Activated naive CD8-positive, alpha-beta T cell treated with anti-CD3 and anti-CD28 coated beads, Interleukin-2, amount 10 ng/mL, durations not matched to agents 7 days and 5 days (primary cell): ENCODE results near the gene BCL2L1. TPM values are rescaled to one million over a fixed set of nuclear protein-coding genes. Genes with fewer than 3 reads are reported as not detected.
"Not testable (repeated sequence)": the region's sequence is repeated elsewhere in the genome, so short reads cannot be mapped to it uniquely, and the experiment has no call there.

Source experiments
- ATAC-seq: fragments of 150-1000 bp; cut with Tn5 transposase; one replicate; pipeline ENCODE4 v1.10.0; 2021; ENCODE audit warnings: low read depth, moderate library complexity
- POLR2A ChIA-PET: fragments of 350-600 bp; sonication (Branson Sonifier 250); formaldehyde crosslinking; loops from one replicate; lab custom pipeline; 2021; ENCODE audit warnings: antibody characterized with exemption; lab: Charles Lee
- DNase-seq: peaks from one replicate; pipeline ENCODE4 v3.0.0; 2021
- H3K27ac Mint-ChIP-seq: one replicate; pipeline ENCODE4 v1.8.0; 2022; ENCODE audit warnings: mild to moderate bottlenecking, mixed read lengths
- H3K27me3 Mint-ChIP-seq: one replicate; pipeline ENCODE4 v1.8.0; 2022; ENCODE audit warnings: mild to moderate bottlenecking, moderate library complexity, mixed read lengths
- H3K36me3 Mint-ChIP-seq: one replicate; pipeline ENCODE4 v1.8.0; 2021; ENCODE audit warnings: mild to moderate bottlenecking, mixed read lengths
- H3K4me1 Mint-ChIP-seq: one replicate; pipeline ENCODE4 v1.8.0; 2021; ENCODE audit warnings: mixed read lengths
- H3K4me3 Mint-ChIP-seq: one replicate; pipeline ENCODE4 v1.8.0; 2022; ENCODE audit warnings: mild to moderate bottlenecking, moderate library complexity, mixed read lengths
- H3K9me3 Mint-ChIP-seq: one replicate; pipeline ENCODE4 v1.8.0; 2021; ENCODE audit warnings: mixed read lengths
- total RNA-seq, 2 experiments: library from RNA; stranded (reverse); gene quantifications; one replicate each; pipeline ENCODE4 v1.2.3, GENCODE V29; 2021

Gene BCL2L1
- total RNA-seq, 2 experiments from 2014 or later: 61.7 to 64.5 TPM

DNA sequence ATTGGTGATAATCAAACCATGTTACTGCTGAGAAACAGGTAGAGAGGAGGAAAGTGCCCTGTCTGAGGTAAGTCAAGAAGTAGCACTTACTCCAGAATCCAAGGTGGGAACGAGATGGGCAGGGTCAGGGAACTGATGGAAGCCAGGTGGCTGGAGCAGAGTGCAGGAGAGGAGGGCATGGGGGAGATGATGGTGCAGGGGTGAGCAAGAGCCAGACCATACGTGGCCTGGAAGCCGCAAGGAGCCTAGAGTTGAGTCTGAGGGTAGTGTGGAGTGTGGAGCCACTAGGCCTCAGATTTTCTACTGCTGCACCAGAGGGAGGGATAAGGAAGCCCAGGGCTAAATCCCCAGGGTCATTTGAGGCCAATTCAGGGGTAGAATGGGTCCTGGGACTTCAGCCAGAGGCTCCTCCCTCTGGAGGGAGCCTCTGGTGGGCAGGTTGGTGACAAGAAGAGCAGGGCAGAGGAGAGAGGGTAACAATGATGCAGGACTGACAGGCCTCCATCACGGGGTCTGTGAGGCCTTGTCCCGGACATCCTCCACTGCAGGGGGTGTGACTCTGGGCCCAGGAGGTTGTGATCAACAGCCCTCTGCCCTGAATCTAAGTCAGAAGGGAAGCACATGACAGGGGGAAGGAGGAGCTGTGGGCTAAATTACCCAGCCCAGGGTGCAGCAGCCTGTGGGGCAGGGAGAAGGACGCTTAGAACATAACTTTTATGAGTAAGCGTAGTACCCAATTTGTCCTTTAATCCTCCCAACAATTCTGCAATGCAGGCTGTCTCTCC, 56.2 kb downstream of the BCL2L1 start:
- peak; percentile 94 for ATAC-seq

GRCh38 chr20:31665753-31666152, 56.9 kb downstream of the BCL2L1 start:
- ATAC-seq: no peak
- peaks cover 69% of the 10 kb centered on the region for H3K4me1 Mint-ChIP-seq
- POLR2A ChIA-PET: interaction anchor here (1.0 to 3.1 kb wide), 6 partner anchors 9 to 57 kb away, joined by 4 to 19 read pairs (median 8); partner anchors contain the start of gene BCL2L1
- peak overlapping the region; percentile 96 for H3K27ac Mint-ChIP-seq
- no peaks in the 10 kb centered on the region for H3K27me3 Mint-ChIP-seq
- peaks cover 45% of the 10 kb centered on the region for H3K36me3 Mint-ChIP-seq
- no peaks in the 10 kb centered on the region for H3K9me3 Mint-ChIP-seq
- no peak for DNase-seq
- no peak overlapping the region for H3K4me3 Mint-ChIP-seq

More for the DNA sequence above, 56.2 kb downstream of the BCL2L1 start:
- H3K36me3 Mint-ChIP-seq: peaks cover 48% of the 10 kb centered on the region
- H3K27ac Mint-ChIP-seq: peak overlapping the region; percentile 96
- POLR2A ChIA-PET: interaction anchor here (0.6 to 3.1 kb wide), 8 partner anchors 8 to 57 kb away, joined by 3 to 19 read pairs (median 5); partner anchors contain the start of gene BCL2L1
- H3K4me1 Mint-ChIP-seq: peaks cover 69% of the 10 kb centered on the region
- no peaks in the 10 kb centered on the region for H3K9me3 Mint-ChIP-seq
- peak overlapping the region; percentile 74 for H3K4me3 Mint-ChIP-seq
- DNase-seq: peak; percentile 62
- H3K27me3 Mint-ChIP-seq: no peaks in the 10 kb centered on the region

DNA sequence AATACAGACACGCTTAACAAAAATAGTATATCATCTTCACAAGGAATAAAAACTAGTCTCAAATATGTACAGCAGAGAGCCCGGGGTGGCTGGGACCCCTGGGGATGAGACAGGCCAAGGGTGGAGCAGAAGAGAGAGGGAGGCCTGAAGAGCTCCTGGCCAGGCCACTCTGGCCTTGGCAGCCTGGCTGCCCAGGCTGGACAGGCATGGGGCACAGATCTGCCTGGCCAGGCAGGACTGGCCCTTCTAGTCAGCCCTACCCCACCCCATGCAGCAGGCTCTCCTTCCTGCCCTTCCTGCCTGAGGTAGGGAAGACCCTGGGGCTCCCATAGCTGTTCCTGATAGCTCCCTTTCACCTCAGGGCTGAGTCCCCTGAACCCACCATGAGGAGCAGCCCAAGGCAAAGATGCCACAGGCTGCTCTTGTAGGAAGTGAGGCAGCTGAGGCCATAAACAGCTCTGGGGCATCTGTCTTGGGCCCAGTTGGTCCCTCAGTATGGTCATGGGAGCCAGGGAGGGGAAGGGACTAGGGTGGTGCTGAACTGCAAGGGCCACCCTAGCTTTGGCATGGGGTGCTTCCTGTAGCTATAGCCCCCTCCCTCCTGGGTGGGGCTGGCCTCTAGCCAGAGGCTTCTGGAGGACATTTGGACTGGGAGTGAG, 57.8 kb downstream of the BCL2L1 start:
- Mint-ChIP-seq H3K27ac (peak overlapping the region; percentile 96), H3K4me3 (no peak overlapping the region), H3K4me1 (peaks cover 63% of the 10 kb centered on the region), H3K36me3 (peaks cover 43% of the 10 kb centered on the region), H3K9me3 (no peaks in the 10 kb centered on the region), H3K27me3 (no peaks in the 10 kb centered on the region)
- POLR2A ChIA-PET: interaction anchor here (1.0 to 3.1 kb wide), 6 partner anchors 10 to 58 kb away, joined by 4 to 19 read pairs (median 10); partner anchors contain the start of gene BCL2L1
- no peak for DNase-seq
- ATAC-seq: no peak

DNA sequence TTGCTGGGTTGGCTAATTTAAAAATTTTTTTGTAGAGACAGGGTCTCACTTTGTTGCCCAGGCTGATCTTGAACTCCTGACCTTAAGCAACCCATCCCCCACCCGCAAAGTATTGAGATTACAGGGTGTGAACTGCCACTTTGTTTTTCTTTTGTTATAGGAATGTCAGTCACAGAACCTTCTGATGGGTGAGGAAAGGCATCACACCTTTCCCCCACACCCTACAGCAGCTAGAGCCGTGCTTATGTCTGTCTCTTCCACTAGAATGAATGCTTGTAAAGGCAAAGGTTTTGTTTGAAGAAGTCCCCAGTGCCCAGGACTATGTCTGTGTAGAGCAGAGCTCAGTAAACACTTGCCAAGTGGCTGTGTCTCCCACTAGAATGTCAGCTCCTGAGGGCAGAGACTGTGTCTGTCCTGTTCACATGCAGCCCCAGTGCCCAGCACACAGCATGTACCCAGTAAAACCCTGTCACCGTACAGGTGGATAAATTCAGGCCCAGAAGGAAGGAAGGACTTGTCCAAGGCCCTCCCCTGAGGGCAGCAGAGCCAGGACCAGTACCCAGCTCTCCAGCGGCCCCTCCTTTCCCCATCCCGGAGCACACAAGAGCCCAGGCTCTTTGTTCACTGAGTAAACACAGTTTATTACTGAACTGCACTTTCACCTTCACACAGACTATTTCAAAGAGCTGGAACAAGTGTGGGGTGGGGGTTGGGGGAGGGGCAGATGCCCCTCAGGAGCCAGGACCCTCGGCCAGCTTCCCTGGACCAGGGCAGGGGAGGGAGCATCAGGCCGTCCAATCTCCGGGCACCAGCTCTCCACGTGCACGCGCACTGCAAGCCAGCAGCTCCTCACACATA, 58.6 kb downstream of the BCL2L1 start:
- H3K27ac Mint-ChIP-seq: peak overlapping the region; percentile 96
- no peaks in the 10 kb centered on the region for H3K27me3 Mint-ChIP-seq
- peaks cover 36% of the 10 kb centered on the region for H3K36me3 Mint-ChIP-seq
- no peaks in the 10 kb centered on the region for H3K9me3 Mint-ChIP-seq
- DNase-seq (no peak), ATAC-seq (no peak)
- H3K4me3 Mint-ChIP-seq: no peak overlapping the region
- peaks cover 56% of the 10 kb centered on the region for H3K4me1 Mint-ChIP-seq
- POLR2A ChIA-PET: interaction anchor here (1.0 to 3.1 kb wide), 5 partner anchors 11 to 59 kb away, joined by 6 to 19 read pairs (median 10); partner anchors contain the start of gene BCL2L1

GRCh38 chr20:31663524-31663837, 59.2 kb downstream of the BCL2L1 start:
- POLR2A ChIA-PET: interaction anchor here (0.7 to 3.1 kb wide), 5 partner anchors 11 to 60 kb away, joined by 3 to 19 read pairs (median 10); partner anchors contain the start of gene BCL2L1
- Mint-ChIP-seq H3K27ac (peak overlapping the region; percentile 79), H3K36me3 (peaks cover 35% of the 10 kb centered on the region), H3K4me1 (peaks cover 55% of the 10 kb centered on the region), H3K4me3 (no peak overlapping the region), H3K27me3 (no peaks in the 10 kb centered on the region), H3K9me3 (no peaks in the 10 kb centered on the region)
- DNase-seq (no peak), ATAC-seq (no peak)

GRCh38 chr20:31662372-31662854, 60.3 kb downstream of the BCL2L1 start:
- Mint-ChIP-seq H3K27ac (peak overlapping the region; percentile 87), H3K36me3 (peaks cover 27% of the 10 kb centered on the region), H3K9me3 (no peaks in the 10 kb centered on the region), H3K27me3 (no peaks in the 10 kb centered on the region), H3K4me3 (peak overlapping the region; percentile 84), H3K4me1 (peaks cover 47% of the 10 kb centered on the region)
- POLR2A ChIA-PET: interaction anchor here (1.2 to 4.0 kb wide), 9 partner anchors 13 to 58 kb away, joined by 4 to 149 read pairs (median 6); partner anchors contain the start of gene BCL2L1
- ATAC-seq (no peak), DNase-seq (no peak)

- Mint-ChIP-seq H3K4me3 (peak overlapping the region; percentile 84), H3K4me1 (peaks cover 42% of the 10 kb centered on the region), H3K9me3 (no peaks in the 10 kb centered on the region), H3K36me3 (peaks cover 23% of the 10 kb centered on the region), H3K27me3 (no peaks in the 10 kb centered on the region), H3K27ac (peak overlapping the region; percentile 87)
- ATAC-seq (peak; percentile 73), DNase-seq (peak; percentile 86)
- POLR2A ChIA-PET: interaction anchor here (0.8 to 4.0 kb wide), 11 partner anchors 13 to 89 kb away, joined by 3 to 149 read pairs (median 6); partner anchors contain the start of gene BCL2L1
Observed at GRCh38 chr20:31661625-31662371, 60.9 kb downstream of the BCL2L1 start.

GRCh38 chr20:31654534-31654933, 68.1 kb downstream of the BCL2L1 start:
- Mint-ChIP-seq H3K9me3 (no peaks in the 10 kb centered on the region), H3K36me3 (peaks cover 2% of the 10 kb centered on the region), H3K27ac (no peak overlapping the region), H3K4me3 (no peak overlapping the region), H3K27me3 (peaks cover 29% of the 10 kb centered on the region), H3K4me1 (peaks cover 2% of the 10 kb centered on the region)
- DNase-seq (no peak), ATAC-seq (no peak)
- POLR2A ChIA-PET: interaction anchor here (0.7 kb wide), 1 partner anchor 85 kb away, joined by 3 read pairs; the partner anchor contains the start of gene TPX2

DNA sequence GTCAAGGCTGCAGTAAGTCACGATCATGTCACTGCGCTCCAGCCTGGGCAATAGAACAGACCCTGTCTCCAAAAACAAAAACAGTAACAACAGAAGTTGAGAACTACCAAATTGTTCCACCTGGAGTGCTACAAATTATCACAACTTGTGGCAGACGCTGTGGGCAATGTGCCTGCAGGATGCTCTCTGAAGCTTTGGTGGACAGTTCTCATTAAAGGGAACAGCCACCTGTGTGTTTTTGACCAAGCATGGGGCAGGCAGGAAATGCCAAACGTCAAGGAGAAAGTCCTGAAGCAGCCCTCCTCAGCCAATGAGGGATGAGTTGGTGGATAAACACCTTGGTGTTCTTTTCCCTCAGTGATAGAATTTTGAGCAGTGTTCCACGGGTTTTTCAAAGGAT, 69.1 kb downstream of the BCL2L1 start:
- Mint-ChIP-seq H3K4me1 (no peaks in the 10 kb centered on the region), H3K27me3 (peaks cover 31% of the 10 kb centered on the region), H3K36me3 (no peaks in the 10 kb centered on the region), H3K4me3 (no peak overlapping the region), H3K27ac (no peak overlapping the region), H3K9me3 (no peaks in the 10 kb centered on the region)
- no peak for ATAC-seq
- DNase-seq: no peak
- POLR2A ChIA-PET: interaction anchor here (1.2 kb wide), 1 partner anchor 70 kb away, joined by 3 read pairs; the partner anchor contains the start of gene BCL2L1

GRCh38 chr20:31652917-31653396, 69.7 kb downstream of the BCL2L1 start:
- Mint-ChIP-seq H3K27ac (no peak overlapping the region), H3K4me1 (no peaks in the 10 kb centered on the region), H3K9me3 (no peaks in the 10 kb centered on the region), H3K27me3 (peaks cover 37% of the 10 kb centered on the region), H3K36me3 (no peaks in the 10 kb centered on the region), H3K4me3 (no peak overlapping the region)
- DNase-seq: no peak
- POLR2A ChIA-PET: interaction anchor here (1.2 kb wide), 1 partner anchor 70 kb away, joined by 3 read pairs; the partner anchor contains the start of gene BCL2L1
- no peak for ATAC-seq

- peaks cover 54% of the 10 kb centered on the region for H3K27me3 Mint-ChIP-seq
- POLR2A ChIA-PET: interaction anchor here (0.6 kb wide), 1 partner anchor 160 kb away, joined by 3 read pairs; no protein-coding TSS in a partner anchor
- not testable (repeated sequence) for H3K4me3 Mint-ChIP-seq, ATAC-seq, H3K27ac Mint-ChIP-seq, H3K36me3 Mint-ChIP-seq, DNase-seq, H3K9me3 Mint-ChIP-seq
- peaks cover 16% of the 10 kb centered on the region for H3K4me1 Mint-ChIP-seq
Observed at GRCh38 chr20:31648104-31648503, 74.6 kb downstream of the BCL2L1 start.
